AG04450 (cell line): ENCODE measurements around the gene KLF1. TPM values are rescaled to one million over a fixed set of nuclear protein-coding genes. Genes with fewer than 3 reads are reported as not detected.

Source experiments
- CTCF ChIA-PET: fragments of 300-600, 350-600 bp; formaldehyde crosslinking; extraction: SDS; loops from one replicate; lab custom pipeline; 2022; ENCODE audit warnings: antibody characterized with exemption, inconsistent platforms; lab: Charles Lee
- POLR2A ChIA-PET: fragments of 350-600 bp; formaldehyde crosslinking; extraction: SDS; loops from one replicate; lab custom pipeline; 2021; ENCODE audit warnings: antibody characterized with exemption, inconsistent platforms; lab: Yijun Ruan, JAX
- DNase-seq: peaks from one replicate; pipeline ENCODE4 v3.0.0-alpha.2; 2011; ENCODE audit warnings: low read depth, low spot score
- H3K27ac ChIP-seq: one replicate; pipeline ENCODE4 v1.5.1; 2012; ENCODE audit warnings: low read depth, low read length, control low read depth
- H3K27me3 ChIP-seq: one replicate; pipeline ENCODE4 v1.6.0; 2012; ENCODE audit warnings: low read length; ENCODE audit not compliant: control insufficient read depth, insufficient read depth
- H3K4me3 ChIP-seq: 2 replicates; pipeline ENCODE4 v1.5.1; 2011; ENCODE audit warnings: mild to moderate bottlenecking, low read depth, low read length, control low read depth
- H3K9me3 ChIP-seq: 2 replicates; pipeline ENCODE4 v1.5.1; 2012; ENCODE audit warnings: low read length; ENCODE audit not compliant: control insufficient read depth, insufficient read depth
- CTCF ChIP-seq: IDR thresholded peaks from 2 replicates; pipeline ENCODE4 v1.5.1; 2011; ENCODE audit warnings: low read depth, low read length, control low read depth, inconsistent platforms
- polyA plus RNA-seq: library from polyadenylated mRNA; depleted of rRNA; stranded (reverse); fragments of >200 nt; gene quantifications from 2 replicates; pipeline ENCODE4 v1.2.3, GENCODE V29; 2011

The KLF1 gene
- polyA plus RNA-seq, 1 experiment, result not detected

- H3K9me3 ChIP-seq, result no peaks in the 10 kb centered on the region
- no peaks in the 10 kb centered on the region for H3K27me3 ChIP-seq
- ChIA-PET CTCF (interaction anchor here (0.5 to 1.6 kb wide), 3 partner anchors 53 to 155 kb away, joined by 3 to 4 read pairs (median 3); no protein-coding TSS in a partner anchor), POLR2A (interaction anchor here (0.6 to 1.2 kb wide), 2 partner anchors 25 to 34 kb away, joined by 3 read pairs; no protein-coding TSS in a partner anchor)
- TF ChIP-seq CTCF, result no peak
- H3K4me3 ChIP-seq, result no peak overlapping the region
- no peak overlapping the region for H3K27ac ChIP-seq
- no peak for DNase-seq
Measured at GRCh38 chr19:12912571-12912970, 25.6 kb upstream of the KLF1 start.

- POLR2A ChIA-PET, result no interaction called here
- Histone ChIP-seq H3K4me3 (no peak overlapping the region), H3K27me3 (no peaks in the 10 kb centered on the region), H3K9me3 (no peaks in the 10 kb centered on the region), H3K27ac (no peak overlapping the region)
- CTCF ChIA-PET, result interaction anchor here (1.6 kb wide), 1 partner anchor 141 kb away, joined by 3 read pairs; no protein-coding TSS in a partner anchor
- no peak for TF ChIP-seq CTCF
- no peak for DNase-seq
Measured at GRCh38 chr19:12907166-12907565, 20.2 kb upstream of the KLF1 start.

- Histone ChIP-seq H3K4me3 (no peak overlapping the region), H3K27me3 (no peaks in the 10 kb centered on the region), H3K27ac (no peak overlapping the region), H3K9me3 (no peaks in the 10 kb centered on the region)
- TF ChIP-seq CTCF, result no peak
- no peak for DNase-seq
- ChIA-PET CTCF (no interaction called here), POLR2A (interaction anchor here (1.7 kb wide), 1 partner anchor 9 kb away, joined by 4 read pairs; the partner anchor contains the start of gene GCDH)
Measured at GRCh38 chr19:12899891-12900518, 13.0 kb upstream of the KLF1 start.

- Histone ChIP-seq H3K4me3 (no peak overlapping the region), H3K27me3 (no peaks in the 10 kb centered on the region), H3K9me3 (no peaks in the 10 kb centered on the region), H3K27ac (no peak overlapping the region)
- TF ChIP-seq CTCF, result no peak
- ChIA-PET POLR2A (no interaction called here), CTCF (no interaction called here)
- no peak for DNase-seq
Measured at GRCh38 chr19:12896460-12896859, 9.5 kb upstream of the KLF1 start.

- Histone ChIP-seq H3K9me3 (no peaks in the 10 kb centered on the region; the same call in 1 of the 2 replicates), H3K4me3 (no peak overlapping the region), H3K27ac (no peak overlapping the region), H3K27me3 (no peaks in the 10 kb centered on the region)
- CTCF ChIA-PET, result no interaction called here
- POLR2A ChIA-PET, result no interaction called here
- no peak for TF ChIP-seq CTCF
- DNase-seq, result no peak
Measured at GRCh38 chr19:12893582-12893981, 6.6 kb upstream of the KLF1 start.
